C4-2B (cell line): ENCODE measurements around the gene LNX2.

Experiments used
- ZFX ChIP-seq: fragments of 450-650 bp; IDR thresholded peaks from 2 replicates; pipeline ENCODE4 v1.6.1; 2017
- TF ChIP-seq, protein P1 (sequence below): fragments of 450-650 bp; conservative IDR thresholded peaks from 2 replicates; pipeline ENCODE4 v1.5.1; 2017; ENCODE audit warnings: mild to moderate bottlenecking

GRCh38 chr13:27559719-27560118, 60.6 kb downstream of the LNX2 start:
- TF ChIP-seq, protein P1, sequence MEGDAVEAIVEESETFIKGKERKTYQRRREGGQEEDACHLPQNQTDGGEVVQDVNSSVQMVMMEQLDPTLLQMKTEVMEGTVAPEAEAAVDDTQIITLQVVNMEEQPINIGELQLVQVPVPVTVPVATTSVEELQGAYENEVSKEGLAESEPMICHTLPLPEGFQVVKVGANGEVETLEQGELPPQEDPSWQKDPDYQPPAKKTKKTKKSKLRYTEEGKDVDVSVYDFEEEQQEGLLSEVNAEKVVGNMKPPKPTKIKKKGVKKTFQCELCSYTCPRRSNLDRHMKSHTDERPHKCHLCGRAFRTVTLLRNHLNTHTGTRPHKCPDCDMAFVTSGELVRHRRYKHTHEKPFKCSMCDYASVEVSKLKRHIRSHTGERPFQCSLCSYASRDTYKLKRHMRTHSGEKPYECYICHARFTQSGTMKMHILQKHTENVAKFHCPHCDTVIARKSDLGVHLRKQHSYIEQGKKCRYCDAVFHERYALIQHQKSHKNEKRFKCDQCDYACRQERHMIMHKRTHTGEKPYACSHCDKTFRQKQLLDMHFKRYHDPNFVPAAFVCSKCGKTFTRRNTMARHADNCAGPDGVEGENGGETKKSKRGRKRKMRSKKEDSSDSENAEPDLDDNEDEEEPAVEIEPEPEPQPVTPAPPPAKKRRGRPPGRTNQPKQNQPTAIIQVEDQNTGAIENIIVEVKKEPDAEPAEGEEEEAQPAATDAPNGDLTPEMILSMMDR = no peak
- TF ChIP-seq ZFX = no peak
